Sigmoid colon (tissue), 7 donors: ENCODE results near the gene PTPN6. TPM values are rescaled to one million over a fixed set of nuclear protein-coding genes. Genes with fewer than 3 reads are reported as not detected.

ENCODE experiments used
- DNase-seq: peaks from one replicate; pipeline ENCODE4 v3.0.0-alpha.2; 2019
- H3K27ac ChIP-seq, 4 donors: fragments of 200-600 bp; sonication (generic); one replicate each; pipeline ENCODE4 v1.5.1; 2016 to 2019; ENCODE audit warnings: mild to moderate bottlenecking in 1 of 4
- H3K27me3 ChIP-seq, 3 donors: fragments of 200-600 bp; sonication (generic); one replicate each; pipeline ENCODE4 v1.5.1; 2019; ENCODE audit warnings: mild to moderate bottlenecking in 1 of 3
- H3K36me3 ChIP-seq, 4 donors: fragments of 200-600 bp; sonication (generic); one replicate each; pipeline ENCODE4 v1.5.1; 2016 to 2019
- H3K4me1 ChIP-seq, 4 donors: fragments of 200-600 bp; sonication (generic); one replicate each; pipeline ENCODE4 v1.5.1; 2017 to 2019
- H3K4me3 ChIP-seq, 4 donors: fragments of 200-600 bp; sonication (generic); one replicate each; pipeline ENCODE4 v1.5.1; 2017 to 2019; ENCODE audit warnings: mild to moderate bottlenecking in 2 of 4, moderate library complexity in 1 of 4
- H3K9me3 ChIP-seq, 4 donors: fragments of 200-600 bp in 3 of 4; sonication (generic) in 3 of 4; one replicate each; pipeline versions ENCODE4 v1.5.1 to v1.6.1; 2013 to 2019
- CTCF ChIP-seq, 4 experiments: fragments of 450-650 bp in 3 of 4; fragments of 200-600 bp in 1 of 4; IDR thresholded peaks; one replicate each; pipeline ENCODE4 v1.5.1; 2016 to 2019; ENCODE audit warnings: antibody characterized with exemption in 4 of 4, mild to moderate bottlenecking in 3 of 4, moderate library complexity in 2 of 4
- EP300 ChIP-seq, 4 donors: sonication (generic); formaldehyde crosslinking; IDR thresholded peaks; one replicate each; pipeline ENCODE4 v1.6.1; 2017; ENCODE audit warnings: antibody characterized with exemption in 4 of 4
- POLR2A ChIP-seq, 2 donors: fragments of 450-650 bp; IDR thresholded peaks; one replicate each; pipeline ENCODE4 v1.6.1; 2016; ENCODE audit warnings: antibody characterized with exemption in 2 of 2, mild to moderate bottlenecking in 2 of 2, moderate library complexity in 2 of 2
- POLR2AphosphoS5 ChIP-seq, 4 donors: sonication (generic); formaldehyde crosslinking; IDR thresholded peaks; one replicate each; pipeline ENCODE4 v1.6.1; 2017; ENCODE audit warnings: antibody characterized with exemption in 4 of 4
- whole genome bisulfite sequencing, 2 donors: extraction: QIAGEN DNeasy Blood & Tissue Kit; methylation state at CpG; one replicate each; pipeline ENCODE4 v1.1.7; 2013; 5-methylcytosine and 5-hydroxymethylcytosine counted together
- intact Hi-C: fragments of 100-400 bp; cut with DNase I; formaldehyde crosslinking; loops from one replicate; pipeline ENCODE4 v1.15.1; 2023
- polyA plus RNA-seq, 3 donors: library from polyadenylated mRNA; stranded (reverse); fragments of 200-250 nt; gene quantifications; one replicate each; pipeline ENCODE4 v1.2.3, GENCODE V29; 2013
- total RNA-seq, 4 donors: library from RNA; depleted of rRNA; stranded (reverse); fragments of >200 nt; gene quantifications; one replicate each; pipeline ENCODE4 v1.1.0, GENCODE V29; 2016
- donor health status: healthy with polysubstance abuse.
- donor health status: Bipolar disorder and iron deficiency.
- donor health status: healthy.

PTPN6 gene
- total and polyA plus RNA-seq, 7 donors: 5.3 to 92.4 (median 13.6) TPM

- DNase-seq: peak; percentile 94
- TF ChIP-seq POLR2A (IDR thresholded peaks at IDR 0.05) (no peak), POLR2AphosphoS5 (IDR thresholded peaks at IDR 0.05) (peak; percentile 44 to 75 (median 61)), CTCF (IDR thresholded peaks at IDR 0.05) (no peak), EP300 (IDR thresholded peaks at IDR 0.05) (no peak)
- peaks cover 0 to 27% (median 2%) of the 10 kb centered on the region in 4 donors for H3K36me3 ChIP-seq
- 0 to 1% methylated on average over 68 of the region's 68 CpGs for WGBS, 2 donors
- H3K4me3 ChIP-seq: peak within 1 kb of the TSS; percentile 79 to 90 (median 86)
- intact Hi-C loops: no loop called here
- no peaks in the 10 kb centered on the region for H3K27me3 ChIP-seq
- peaks cover 0 to 25% (median 22%) of the 10 kb centered on the region in 4 donors for H3K4me1 ChIP-seq
- peak within 1 kb of the TSS; percentile 83 to 92 (median 90) for H3K27ac ChIP-seq
- H3K9me3 ChIP-seq: no peaks in the 10 kb centered on the region
Measured at GRCh38 chr12:6914246-6914946, 36.8 kb upstream of the PTPN6 start, which contains the start of gene ENO2. ENO2 (plus strand) TSS chr12:6914580; CDS start chr12:6915833, 1,253 bp downstream.

- TF ChIP-seq CTCF (IDR thresholded peaks at IDR 0.05): no peak
- TF ChIP-seq POLR2A (IDR thresholded peaks at IDR 0.05): no peak
- no peak for TF ChIP-seq EP300 (IDR thresholded peaks at IDR 0.05)
- no peak for TF ChIP-seq POLR2AphosphoS5 (IDR thresholded peaks at IDR 0.05)
- peaks cover 0 to 25% (median 22%) of the 10 kb centered on the region in 4 donors for H3K4me1 ChIP-seq
- intact Hi-C loops: no loop called here
- WGBS, 2 donors: 13 to 27% methylated on average over 29 of the region's 29 CpGs
- no peaks in the 10 kb centered on the region for H3K27me3 ChIP-seq
- DNase-seq: peak; percentile 67
- H3K36me3 ChIP-seq: peaks cover 0 to 33% (median 4%) of the 10 kb centered on the region in 4 donors
- H3K27ac ChIP-seq: peak overlapping the region; percentile 83 to 92 (median 90)
- no peaks in the 10 kb centered on the region for H3K9me3 ChIP-seq
- peak overlapping the region; percentile 79 to 90 (median 86) for H3K4me3 ChIP-seq
Measured at GRCh38 chr12:6914947-6915788, 36.0 kb upstream of the PTPN6 start.

GRCh38 chr12:6915789-6916285 lies 35.3 kb upstream of the PTPN6 start:
- H3K27ac ChIP-seq: peak overlapping the region; percentile 83 to 92 (median 90)
- TF ChIP-seq CTCF (IDR thresholded peaks at IDR 0.05) (no peak), POLR2A (IDR thresholded peaks at IDR 0.05) (no peak), POLR2AphosphoS5 (IDR thresholded peaks at IDR 0.05) (no peak), EP300 (IDR thresholded peaks at IDR 0.05) (no peak)
- H3K4me3 ChIP-seq: no peak overlapping the region
- no peaks in the 10 kb centered on the region for H3K9me3 ChIP-seq
- no peaks in the 10 kb centered on the region for H3K27me3 ChIP-seq
- DNase-seq: no peak
- intact Hi-C loops: no loop called here
- H3K4me1 ChIP-seq: peaks cover 0 to 25% (median 22%) of the 10 kb centered on the region in 4 donors
- 68 to 85% methylated on average over 14 of the region's 14 CpGs for WGBS, 2 donors
- peaks cover 0 to 33% (median 4%) of the 10 kb centered on the region in 4 donors for H3K36me3 ChIP-seq

- no peaks in the 10 kb centered on the region for H3K27me3 ChIP-seq
- intact Hi-C loops: no loop called here
- H3K4me3 ChIP-seq: no peak overlapping the region
- TF ChIP-seq POLR2AphosphoS5 (IDR thresholded peaks at IDR 0.05) (no peak), EP300 (IDR thresholded peaks at IDR 0.05) (no peak), POLR2A (IDR thresholded peaks at IDR 0.05) (no peak), CTCF (IDR thresholded peaks at IDR 0.05) (no peak)
- H3K9me3 ChIP-seq: no peaks in the 10 kb centered on the region
- DNase-seq: peak; percentile 66
- H3K27ac ChIP-seq: peak overlapping the region in 1 of 4 donors; percentile 90
- peaks cover 0 to 25% (median 22%) of the 10 kb centered on the region in 4 donors for H3K4me1 ChIP-seq
- WGBS, 2 donors: 96% methylated on average over 11 of the region's 11 CpGs
- H3K36me3 ChIP-seq: peaks cover 0 to 37% (median 4%) of the 10 kb centered on the region in 4 donors
Measured at GRCh38 chr12:6916426-6917200, 34.5 kb upstream of the PTPN6 start.
